CD14-positive monocyte (primary cell): ENCODE data around the gene ARPC2. TPM values are rescaled to one million over a fixed set of nuclear protein-coding genes. Genes with fewer than 3 reads are reported as not detected.

Experiments used
- DNase-seq, 3 donors: peaks; one replicate each; pipeline ENCODE4 v3.0.0-alpha.2; 2011 to 2022
- H2AFZ ChIP-seq: 2 replicates; pipeline ENCODE4 v1.6.0; 2012; ENCODE audit warnings: mild to moderate bottlenecking, low read depth, low read length, inconsistent platforms; ENCODE audit not compliant: insufficient read depth, poor library complexity, severe bottlenecking
- H3K27ac ChIP-seq, 2 donors: 1 replicate in 1 of 2; 2 replicates in 1 of 2; pipeline ENCODE4 v1.5.1; 2012 to 2013; ENCODE audit warnings: low read length in 2 of 2, control low read depth in 1 of 2, inconsistent platforms in 1 of 2, low read depth in 1 of 2, mild to moderate bottlenecking in 1 of 2
- H3K27me3 ChIP-seq, 2 donors: one replicate each; pipeline versions ENCODE4 v1.6.0 to v1.6.1; 2011 to 2013; ENCODE audit warnings: low read length in 2 of 2; ENCODE audit not compliant: control insufficient read depth in 2 of 2, insufficient read depth in 2 of 2
- H3K36me3 ChIP-seq, 2 donors: replicated peaks in 1 of 2; 1 replicate in 1 of 2; 2 replicates in 1 of 2; pipeline versions ENCODE4 v1.5.1 to v1.6.1; 2012 to 2013; ENCODE audit warnings: low read length in 2 of 2, control low read depth in 1 of 2, inconsistent platforms in 1 of 2, mild to moderate bottlenecking in 1 of 2; ENCODE audit not compliant: insufficient read depth in 2 of 2, control insufficient read depth in 1 of 2
- H3K4me1 ChIP-seq, 2 donors: 1 replicate in 1 of 2; 2 replicates in 1 of 2; pipeline versions ENCODE4 v1.5.1 to v1.6.1; 2012 to 2013; ENCODE audit warnings: low read length in 2 of 2, control low read depth in 1 of 2, inconsistent platforms in 1 of 2, mild to moderate bottlenecking in 1 of 2, moderate library complexity in 1 of 2; ENCODE audit not compliant: insufficient read depth in 2 of 2, control insufficient read depth in 1 of 2
- H3K4me2 ChIP-seq: replicated peaks from 2 replicates; pipeline ENCODE3; 2012; ENCODE audit warnings: low read length, moderate library complexity, mild to moderate bottlenecking; ENCODE audit not compliant: poor library complexity, severe bottlenecking; ENCODE audit errors: extremely low read depth
- H3K4me3 ChIP-seq, 3 experiments: fragments of 200-600 bp in 1 of 3; sonication (generic) in 1 of 3; replicated peaks in 1 of 3; 1 replicate in 2 of 3; 2 replicates in 1 of 3; pipeline ENCODE4 v1.5.1; 2011 to 2013; ENCODE audit warnings: low read length in 3 of 3, mild to moderate bottlenecking in 3 of 3, control low read depth in 2 of 3, low read depth in 2 of 3, inconsistent platforms in 1 of 3, moderate library complexity in 1 of 3
- H3K79me2 ChIP-seq: 2 replicates; pipeline ENCODE4 v1.6.0; 2012; ENCODE audit warnings: mild to moderate bottlenecking, control low read depth, inconsistent platforms, low read length, moderate library complexity; ENCODE audit not compliant: insufficient read depth
- H3K9ac ChIP-seq: 2 replicates; pipeline ENCODE4 v1.6.0; 2017; ENCODE audit warnings: low read length, mild to moderate bottlenecking; ENCODE audit not compliant: insufficient read depth, poor library complexity, severe bottlenecking
- H3K9me3 ChIP-seq, 2 donors: replicated peaks in 1 of 2; 1 replicate in 1 of 2; 2 replicates in 1 of 2; pipeline versions ENCODE4 v1.5.1 to v1.6.1; 2012 to 2013; ENCODE audit warnings: low read length in 2 of 2, control low read depth in 1 of 2; ENCODE audit not compliant: control insufficient read depth in 1 of 2, insufficient read depth in 1 of 2
- H4K20me1 ChIP-seq: 2 replicates; pipeline ENCODE4 v1.6.0; 2012; ENCODE audit warnings: mild to moderate bottlenecking, low read length, control low read depth, moderate library complexity; ENCODE audit not compliant: insufficient read depth
- H3K27ac Mint-ChIP-seq, 7 donors: one replicate each; pipeline ENCODE4 v1.8.0; 2020; ENCODE audit warnings: mild to moderate bottlenecking in 7 of 7, mixed read lengths in 7 of 7, moderate library complexity in 6 of 7, inconsistent platforms in 2 of 7
- H3K27me3 Mint-ChIP-seq, 3 donors: one replicate each; pipeline ENCODE4 v1.8.0; 2021 to 2022; ENCODE audit warnings: low read depth in 3 of 3, mild to moderate bottlenecking in 3 of 3, mixed read lengths in 3 of 3, moderate library complexity in 3 of 3, inconsistent platforms in 1 of 3
- H3K36me3 Mint-ChIP-seq, 2 donors: one replicate each; pipeline ENCODE4 v1.8.0; 2020; ENCODE audit warnings: mixed read lengths in 2 of 2, inconsistent platforms in 1 of 2, mild to moderate bottlenecking in 1 of 2
- H3K4me1 Mint-ChIP-seq: one replicate; pipeline ENCODE4 v1.8.0; 2020; ENCODE audit warnings: mild to moderate bottlenecking, mixed read lengths
- H3K4me3 Mint-ChIP-seq, 2 donors: one replicate each; pipeline ENCODE4 v1.8.0; 2020; ENCODE audit warnings: mild to moderate bottlenecking in 2 of 2, mixed read lengths in 2 of 2, moderate library complexity in 1 of 2
- H3K9me3 Mint-ChIP-seq, 7 donors: one replicate each; pipeline ENCODE4 v1.8.0; 2020 to 2022; ENCODE audit warnings: mixed read lengths in 7 of 7, mild to moderate bottlenecking in 6 of 7, moderate library complexity in 6 of 7, inconsistent platforms in 2 of 7
- WGBS: methylation state at CpG from one replicate; pipeline ENCODE4 v1.1.5; 2013; ENCODE audit warnings: missing lambda C conversion rate; ENCODE audit not compliant: insufficient coverage; 5-methylcytosine and 5-hydroxymethylcytosine counted together
- intact Hi-C, 2 donors: fragments of 100-400 bp; cut with micrococcal nuclease; formaldehyde crosslinking; loops; one replicate each; pipeline versions ENCODE4 v1.15.0 to v1.15.1; 2023
- polyA plus RNA-seq, 3 donors: library from polyadenylated mRNA; depleted of rRNA in 1 of 3; unstranded in 2 of 3; stranded (reverse) in 1 of 3; fragments of 300-500 nt in 2 of 3; fragments of >200 nt in 1 of 3; fragmentation: Illumina TruSeq in 2 of 3; gene quantifications; 1 replicate in 2 of 3; 2 replicates in 1 of 3; pipeline ENCODE4 v1.2.3, GENCODE V29; 2012 to 2021
- TF ChIP-seq, protein P1 (sequence below): fragments of 200-600 bp; IDR thresholded peaks from one replicate; pipeline ENCODE4 v1.8.0; 2022; ENCODE audit warnings: antibody characterized with exemption, mild to moderate bottlenecking

ARPC2 gene
- polyA plus RNA-seq, 3 donors: 640 to 1,227 (median 1,162) TPM

GRCh38 chr2:218192902-218193430, 24.0 kb upstream of the ARPC2 start:
- Histone ChIP-seq H3K9me3 (no peaks in the 10 kb centered on the region), H4K20me1 (no peaks in the 10 kb centered on the region), H3K9ac (no peak overlapping the region), H3K27me3 (no peaks in the 10 kb centered on the region), H3K79me2 (no peaks in the 10 kb centered on the region), H2AFZ (no peak overlapping the region), H3K36me3 (no peaks in the 10 kb centered on the region), H3K4me2 (peak overlapping the region; percentile 20), H3K27ac (no peak overlapping the region), H3K4me3 (no peak overlapping the region), H3K4me1 (peaks cover 23% of the 10 kb centered on the region in 2 donors)
- TF ChIP-seq, protein P1, sequence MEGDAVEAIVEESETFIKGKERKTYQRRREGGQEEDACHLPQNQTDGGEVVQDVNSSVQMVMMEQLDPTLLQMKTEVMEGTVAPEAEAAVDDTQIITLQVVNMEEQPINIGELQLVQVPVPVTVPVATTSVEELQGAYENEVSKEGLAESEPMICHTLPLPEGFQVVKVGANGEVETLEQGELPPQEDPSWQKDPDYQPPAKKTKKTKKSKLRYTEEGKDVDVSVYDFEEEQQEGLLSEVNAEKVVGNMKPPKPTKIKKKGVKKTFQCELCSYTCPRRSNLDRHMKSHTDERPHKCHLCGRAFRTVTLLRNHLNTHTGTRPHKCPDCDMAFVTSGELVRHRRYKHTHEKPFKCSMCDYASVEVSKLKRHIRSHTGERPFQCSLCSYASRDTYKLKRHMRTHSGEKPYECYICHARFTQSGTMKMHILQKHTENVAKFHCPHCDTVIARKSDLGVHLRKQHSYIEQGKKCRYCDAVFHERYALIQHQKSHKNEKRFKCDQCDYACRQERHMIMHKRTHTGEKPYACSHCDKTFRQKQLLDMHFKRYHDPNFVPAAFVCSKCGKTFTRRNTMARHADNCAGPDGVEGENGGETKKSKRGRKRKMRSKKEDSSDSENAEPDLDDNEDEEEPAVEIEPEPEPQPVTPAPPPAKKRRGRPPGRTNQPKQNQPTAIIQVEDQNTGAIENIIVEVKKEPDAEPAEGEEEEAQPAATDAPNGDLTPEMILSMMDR: no peak
- peak overlapping the region in 3 of 7 donors; percentile 55 to 72 (median 68) for H3K27ac Mint-ChIP-seq
- 70% methylated on average over 2 of the region's 3 CpGs for WGBS
- H3K27me3 Mint-ChIP-seq: peaks cover 0 to 4% (median 1%) of the 10 kb centered on the region in 3 donors
- peaks cover 27% of the 10 kb centered on the region for H3K4me1 Mint-ChIP-seq
- no peak overlapping the region for H3K4me3 Mint-ChIP-seq
- intact Hi-C loops: no loop called here
- H3K9me3 Mint-ChIP-seq: peaks cover 0 to 3% (median 0%) of the 10 kb centered on the region in 7 donors
- H3K36me3 Mint-ChIP-seq: no peaks in the 10 kb centered on the region
- DNase-seq: peak; percentile 15 to 31 (median 17)

GRCh38 chr2:218193701-218194100, 23.3 kb upstream of the ARPC2 start:
- H3K9me3 Mint-ChIP-seq: peaks cover 0 to 3% (median 0%) of the 10 kb centered on the region in 7 donors
- no peak overlapping the region for H3K4me3 ChIP-seq
- 81% methylated on average over 2 of the region's 4 CpGs for WGBS
- no peaks in the 10 kb centered on the region for H3K9me3 ChIP-seq
- no peak overlapping the region for H3K27ac Mint-ChIP-seq
- H3K79me2 ChIP-seq: no peaks in the 10 kb centered on the region
- H3K9ac ChIP-seq: no peak overlapping the region
- H3K4me1 Mint-ChIP-seq: peaks cover 27% of the 10 kb centered on the region
- intact Hi-C loops: no loop called here
- H4K20me1 ChIP-seq: no peaks in the 10 kb centered on the region
- peaks cover 0 to 6% (median under 1%) of the 10 kb centered on the region in 3 donors for H3K27me3 Mint-ChIP-seq
- no peak overlapping the region for H3K27ac ChIP-seq
- no peak for DNase-seq
- no peak overlapping the region for H2AFZ ChIP-seq
- no peaks in the 10 kb centered on the region for H3K36me3 Mint-ChIP-seq
- TF ChIP-seq, protein P1: no peak
- no peaks in the 10 kb centered on the region for H3K36me3 ChIP-seq
- no peak overlapping the region for H3K4me3 Mint-ChIP-seq
- no peak overlapping the region for H3K4me2 ChIP-seq
- H3K4me1 ChIP-seq: peaks cover 23% of the 10 kb centered on the region in 2 donors
- H3K27me3 ChIP-seq: no peaks in the 10 kb centered on the region
